NCI-H2227 treated with DMSO at 0.1 percent for 48 hours (cell line): ENCODE data around the gene FIS1.
A peak's percentile ranks its signal among the peaks of the same experiment; 100 is the strongest.

Source experiments
- DNase-seq: peaks from one replicate; lab custom pipeline; 2025; lab: John Stamatoyannopoulos, UW

FIS1 gene

DNA sequence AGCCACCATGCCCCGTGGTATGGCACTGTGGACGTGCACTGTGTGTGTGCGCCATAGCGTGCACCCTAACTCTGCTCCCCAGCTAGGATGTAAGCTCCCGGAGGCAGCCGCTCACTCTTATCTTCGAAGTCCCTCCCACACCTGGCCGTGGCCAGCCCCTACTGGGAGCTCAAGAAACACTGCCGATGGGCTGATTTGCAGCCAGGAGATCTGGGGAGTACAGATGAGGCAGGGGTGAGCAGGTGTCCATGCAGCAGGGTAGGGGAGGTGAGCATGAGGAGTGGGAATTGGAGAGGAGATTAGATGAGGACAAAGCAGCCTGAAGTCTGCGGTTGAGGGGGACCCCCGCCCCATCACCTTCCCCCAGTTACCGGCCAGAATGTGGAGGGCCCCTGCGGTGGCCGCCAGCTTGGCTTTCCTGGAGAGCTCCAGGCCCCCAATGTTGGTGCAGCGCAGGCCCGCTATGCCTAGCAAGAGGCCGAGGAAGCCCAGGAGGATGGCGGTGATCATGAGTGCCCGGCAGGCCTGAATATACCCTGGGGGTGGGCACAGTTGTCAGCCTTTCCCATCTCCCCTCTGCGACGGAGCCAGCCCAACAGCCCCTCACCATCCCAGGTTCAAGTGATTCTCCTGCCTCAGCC, 10.9 kb downstream of the FIS1 start:
- DNase-seq, result no peak

DNA sequence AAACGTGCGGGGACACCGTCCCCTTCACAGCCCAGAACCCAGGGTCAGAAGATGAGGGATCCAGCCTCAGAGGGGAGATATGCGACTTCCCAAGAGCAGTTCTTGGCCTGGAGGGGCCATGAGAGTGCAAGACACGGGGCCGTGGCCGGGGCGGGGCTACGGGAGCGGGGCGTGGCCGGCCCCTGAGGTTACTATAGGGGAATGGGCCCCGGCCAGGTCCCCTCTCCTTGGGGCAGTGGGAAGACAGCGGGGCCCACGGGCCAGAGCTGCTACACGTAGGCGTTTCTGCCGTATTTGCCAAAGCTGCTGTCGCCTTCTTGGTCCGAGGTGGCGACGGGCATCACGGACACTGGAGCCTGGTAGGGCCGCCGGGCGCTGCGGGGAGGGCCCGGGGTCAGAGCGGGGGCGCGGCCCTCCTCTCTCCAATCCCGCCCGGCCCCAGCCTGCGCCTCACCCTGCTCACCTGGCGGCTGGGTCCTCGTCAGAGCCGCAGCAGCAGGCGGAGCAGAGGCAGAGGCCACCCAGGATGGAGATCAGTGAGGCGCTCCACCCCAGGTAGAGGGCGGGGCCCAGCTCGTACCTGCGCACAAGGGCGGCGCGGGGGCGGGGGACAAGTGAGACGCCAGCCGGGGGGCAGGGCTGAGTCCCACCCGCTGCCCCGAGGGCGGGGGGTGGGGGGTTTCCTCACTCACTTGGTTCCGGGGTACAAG, 12.6 kb downstream of the FIS1 start:
- no peak for DNase-seq

DNA sequence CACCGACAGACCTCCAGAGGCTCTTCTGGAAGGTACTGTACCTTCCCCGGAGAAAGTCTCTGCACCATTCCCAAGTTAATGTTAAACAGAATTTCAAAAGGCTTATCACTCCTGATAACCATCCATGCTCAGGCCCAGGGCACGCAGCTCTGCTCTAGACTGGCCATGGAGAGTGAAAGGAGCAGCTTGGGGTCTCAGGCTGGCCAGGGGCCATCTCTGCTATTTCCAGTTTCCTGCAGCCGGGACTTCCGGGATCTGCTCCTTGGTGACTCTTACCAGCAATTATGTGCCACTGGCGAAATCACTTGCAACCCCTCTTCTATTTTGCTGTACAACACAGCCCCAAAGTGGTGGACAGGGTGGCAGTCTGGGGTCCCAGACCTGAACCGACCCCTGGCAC, 13.2 kb downstream of the FIS1 start:
- DNase-seq, result no peak

DNA sequence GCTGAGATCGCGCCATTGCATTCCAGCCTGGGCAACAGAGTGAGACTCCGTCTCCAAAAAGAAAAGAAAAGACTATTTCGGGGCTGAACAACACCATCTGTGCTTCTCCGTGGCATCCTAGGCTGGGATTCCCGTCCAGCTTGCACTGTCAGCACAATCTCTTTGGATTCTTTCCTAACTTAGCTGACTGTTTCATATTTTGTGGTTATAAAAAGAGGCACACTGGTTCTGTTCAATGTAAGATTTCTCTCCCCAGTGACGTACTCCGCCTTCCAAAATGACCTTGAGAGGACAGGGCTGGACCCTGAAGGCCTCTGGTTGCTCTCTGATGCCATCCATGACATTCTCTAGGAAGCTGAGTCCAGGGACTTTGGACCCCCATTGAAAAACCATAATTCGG, 18.2 kb downstream of the FIS1 start:
- DNase-seq, result no peak

DNA sequence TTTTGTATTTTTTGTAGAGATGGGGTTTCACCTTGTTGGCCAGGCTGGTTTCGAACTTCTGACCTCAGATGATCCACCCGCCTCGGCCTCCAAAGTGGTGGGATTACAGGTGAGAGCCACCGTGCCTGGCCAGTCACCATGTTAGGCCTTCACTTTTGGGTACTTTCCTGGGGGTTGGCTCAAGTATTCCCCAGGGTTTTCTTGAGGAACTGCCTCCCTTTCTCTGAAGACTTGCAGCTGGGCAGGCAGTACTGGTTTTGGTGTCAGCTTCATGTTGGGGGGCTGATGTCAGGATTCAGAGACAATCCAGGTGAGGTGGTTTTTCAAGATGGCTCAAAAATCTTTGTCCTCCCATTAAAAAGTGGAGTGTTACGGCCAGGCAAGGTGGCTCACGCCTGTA, 19.2 kb downstream of the FIS1 start:
- no peak for DNase-seq

DNA sequence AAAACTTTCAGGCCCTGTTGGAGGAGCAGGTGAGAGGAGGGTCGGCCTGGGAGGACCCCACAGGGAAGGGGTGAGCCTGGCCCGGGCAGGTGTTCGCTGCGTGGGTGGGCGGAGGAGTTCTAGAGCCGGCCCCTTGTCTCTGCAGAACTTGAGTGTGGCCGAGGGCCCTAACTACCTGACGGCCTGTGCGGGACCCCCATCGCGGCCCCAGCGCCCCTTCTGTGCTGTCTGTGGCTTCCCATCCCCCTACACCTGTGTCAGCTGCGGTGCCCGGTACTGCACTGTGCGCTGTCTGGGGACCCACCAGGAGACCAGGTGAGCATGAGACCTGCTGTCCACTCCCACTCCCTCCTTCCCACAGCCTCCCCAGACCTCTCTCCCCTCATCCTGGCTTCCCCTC, 21.4 kb downstream of the FIS1 start:
- no peak for DNase-seq

DNA sequence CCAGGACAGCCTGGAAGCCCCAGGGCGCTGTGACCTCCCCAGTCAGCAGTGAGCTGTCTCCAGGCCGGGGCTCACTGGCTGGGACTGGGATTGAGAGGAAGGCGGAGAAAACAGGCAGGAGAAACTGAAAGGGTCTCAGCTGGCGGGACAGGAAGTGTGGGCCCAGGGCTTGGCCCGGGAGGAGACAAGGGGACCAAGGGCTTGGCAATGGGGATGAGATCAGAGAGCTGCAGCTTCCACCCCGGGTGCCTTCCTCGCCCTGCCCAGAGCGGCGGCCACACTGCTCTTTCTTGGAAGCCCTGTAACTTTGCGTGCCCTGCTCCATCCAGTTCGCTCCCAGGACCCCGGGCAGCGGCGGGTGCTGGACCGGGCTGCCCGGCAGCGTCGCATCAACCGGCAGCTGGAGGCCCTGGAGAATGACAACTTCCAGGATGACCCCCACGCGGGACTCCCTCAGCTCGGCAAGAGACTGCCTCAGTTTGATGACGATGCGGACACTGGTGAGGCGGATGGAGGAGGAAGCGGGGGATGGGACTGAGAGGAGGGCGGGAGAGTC, 22.5 kb downstream of the FIS1 start:
- no peak for DNase-seq

DNA sequence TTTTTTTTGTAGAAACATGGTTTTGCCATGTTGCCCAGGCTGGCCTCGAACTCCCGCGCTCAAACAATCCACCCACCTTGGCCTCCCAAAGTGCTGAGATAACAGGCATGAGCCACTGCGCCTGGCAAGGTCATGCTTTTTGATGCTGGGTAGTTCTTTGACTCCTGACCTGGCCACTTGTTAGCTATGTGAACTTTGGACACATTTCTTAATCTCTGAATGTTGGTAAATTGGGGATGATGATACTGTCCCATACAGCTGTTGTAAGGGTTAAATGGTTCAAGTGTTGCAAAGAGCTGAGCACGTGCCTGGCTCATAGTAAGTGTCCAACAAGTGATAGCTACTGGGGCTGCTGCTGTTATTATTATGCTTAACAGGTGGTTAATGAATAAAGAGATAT, 24.6 kb downstream of the FIS1 start:
- DNase-seq, result no peak

DNA sequence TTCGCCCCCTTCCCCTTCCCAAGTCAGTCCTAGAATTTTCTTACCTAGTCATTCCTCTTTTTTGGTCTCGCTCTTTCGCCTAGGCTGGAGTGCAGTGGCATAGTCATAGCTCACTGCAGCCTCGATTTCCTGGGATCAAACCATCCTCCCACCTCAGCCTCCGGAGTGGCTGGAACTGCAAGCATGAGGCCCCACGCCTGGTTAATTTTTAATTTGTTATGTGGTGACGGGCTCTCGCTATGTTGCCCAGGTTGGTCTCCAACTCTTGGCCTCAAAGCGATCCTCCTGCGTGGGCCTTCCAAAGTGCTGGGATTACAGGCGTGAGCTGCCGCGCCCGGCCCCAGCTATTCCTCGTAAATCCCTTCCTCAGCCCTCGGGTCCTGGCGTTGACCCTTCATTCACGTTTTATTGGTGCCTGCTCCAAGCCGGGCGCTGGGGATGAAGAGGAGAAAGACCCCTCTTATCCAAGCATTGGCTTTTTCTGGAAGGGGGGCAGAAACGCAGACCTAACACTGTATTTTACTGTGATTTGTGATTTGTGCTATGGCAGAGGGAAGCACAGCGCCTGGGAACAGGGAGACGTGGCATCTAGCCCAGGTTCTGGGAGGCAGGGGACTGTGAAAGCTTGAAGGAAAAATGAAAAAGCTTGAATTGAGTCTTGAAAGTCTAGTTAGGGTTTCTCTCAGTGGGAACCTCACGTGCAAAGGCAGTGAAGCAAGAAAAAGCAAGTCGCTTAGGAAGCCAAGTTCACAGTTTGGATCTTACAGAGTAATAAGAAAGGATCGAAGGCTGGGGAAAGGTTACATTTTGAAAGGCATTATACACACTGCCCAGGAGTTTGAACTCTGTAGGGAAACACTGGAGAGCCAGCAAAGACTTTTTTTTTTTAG, 26.4 kb downstream of the FIS1 start:
- no peak for DNase-seq

DNA sequence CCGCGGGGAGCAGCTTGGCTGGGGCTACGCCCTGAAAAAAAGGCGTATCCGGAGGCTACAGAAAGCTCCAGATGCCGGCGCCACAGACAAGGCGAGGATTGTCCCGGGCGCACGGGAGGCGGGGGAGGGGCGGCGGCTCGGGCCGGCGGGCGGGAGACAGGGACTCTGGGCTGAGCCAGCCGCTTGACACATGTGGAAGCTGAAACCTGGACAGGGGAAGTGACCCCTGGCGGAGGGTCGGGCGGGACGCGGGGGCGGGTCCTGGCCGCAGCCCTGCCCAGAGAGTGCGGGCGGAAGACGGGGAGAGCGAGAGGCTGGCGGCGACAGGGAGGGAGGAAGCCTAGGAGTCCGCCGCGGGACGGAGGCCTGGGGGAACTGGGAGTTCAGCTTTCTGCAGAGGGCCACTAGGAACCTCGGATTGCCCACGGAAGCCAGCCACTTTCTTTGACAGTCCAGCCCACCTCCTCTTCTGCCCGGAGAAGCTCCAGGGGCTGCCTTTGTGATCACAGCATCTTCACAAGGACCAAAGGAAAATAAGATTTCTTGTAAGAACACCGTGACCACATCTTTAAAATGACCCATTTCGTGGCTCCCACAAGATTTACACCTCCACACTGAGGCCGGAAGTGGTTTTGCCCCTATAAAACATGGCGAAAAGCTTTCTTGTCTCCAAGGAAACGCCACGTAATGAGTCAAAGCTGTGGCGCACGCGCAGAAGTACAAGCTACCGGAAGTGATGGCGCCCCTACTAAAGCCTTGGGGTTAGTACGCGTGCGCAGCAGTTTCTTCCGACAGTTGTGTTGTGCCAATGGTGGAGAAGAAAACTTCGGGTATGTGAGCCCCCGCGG, 27.3 kb downstream of the FIS1 start, which contains the start of the genes PLOD3 and ZNHIT1:
Gene PLOD3, minus strand, starts transcription at position 194 of the 848 bp plus-strand sequence. CDS start 307 bp downstream, outside the sequence.
Gene ZNHIT1, plus strand, starts transcription at position 778 of the 848 bp plus-strand sequence. Its CDS starts 31 bp downstream, at position 809.
- DNase-seq, result peak; percentile 99

DNA sequence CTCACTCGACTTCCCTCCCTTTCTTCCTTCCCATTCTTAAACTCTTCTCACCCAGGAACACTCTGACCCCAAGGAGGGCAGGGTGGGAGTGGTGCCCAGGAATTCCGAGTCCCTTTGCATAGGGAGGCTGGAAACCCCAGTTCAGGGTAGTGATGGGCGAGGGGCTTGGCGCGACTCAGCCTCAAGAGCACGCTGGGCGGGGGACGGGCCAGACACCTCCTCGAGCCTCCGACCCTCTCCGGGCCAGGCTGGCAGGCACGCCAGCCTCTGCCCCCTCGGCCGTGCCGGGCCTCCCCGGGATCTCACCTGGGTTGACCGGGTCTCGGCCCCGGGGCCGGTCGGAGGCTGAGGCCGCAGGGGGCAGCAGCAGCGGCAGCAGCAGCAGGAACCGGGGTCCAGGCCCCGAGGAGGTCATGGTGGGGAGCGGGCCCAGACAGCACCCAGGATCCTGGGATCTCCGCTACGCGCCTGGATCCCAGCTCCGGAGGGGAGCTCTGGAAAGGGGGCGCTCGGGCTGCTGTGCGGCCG, 28.0 kb downstream of the FIS1 start:
- peak; percentile 32 for DNase-seq

DNA sequence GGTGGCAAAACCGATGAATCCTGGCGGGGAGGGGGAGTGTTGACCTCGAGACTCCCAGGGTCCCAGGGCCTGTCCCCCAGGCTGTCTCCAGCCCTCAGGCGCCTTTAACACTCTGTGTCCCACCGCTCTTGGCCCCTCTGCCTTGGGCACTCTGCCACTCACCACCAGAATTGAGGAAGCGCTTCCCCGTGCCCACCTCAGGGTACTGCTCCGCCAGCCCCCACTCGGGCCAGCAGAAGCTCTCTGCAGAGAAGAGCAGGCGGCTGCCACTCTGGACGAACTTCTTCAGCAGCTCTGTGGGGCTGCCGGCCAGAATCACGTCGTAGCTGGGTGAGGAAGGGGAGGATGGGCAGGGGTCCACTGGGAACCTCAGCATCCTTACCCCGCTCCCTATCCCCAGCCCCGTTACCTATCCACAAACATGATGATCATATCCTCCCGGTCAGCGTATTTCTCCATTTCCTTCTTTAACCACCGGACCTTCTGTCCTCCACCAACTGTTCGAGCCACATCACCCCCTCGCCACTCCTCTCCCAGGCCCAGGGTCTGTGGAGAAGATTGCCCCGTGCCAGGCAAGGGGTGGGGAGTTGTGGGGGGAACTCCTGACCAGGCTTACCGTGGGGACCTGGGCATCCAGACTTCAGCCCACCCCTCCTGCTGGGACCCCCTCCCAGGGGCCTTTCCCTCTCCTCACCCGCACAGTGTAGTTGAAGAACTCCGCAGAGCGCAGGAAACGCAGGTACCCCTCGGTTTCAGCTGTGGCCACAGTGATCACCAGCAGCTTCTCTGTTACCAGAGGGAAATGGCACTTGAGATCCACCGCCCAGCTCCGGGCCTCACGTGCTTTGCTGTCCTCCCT, 28.7 kb downstream of the FIS1 start:
- no peak for DNase-seq

DNA sequence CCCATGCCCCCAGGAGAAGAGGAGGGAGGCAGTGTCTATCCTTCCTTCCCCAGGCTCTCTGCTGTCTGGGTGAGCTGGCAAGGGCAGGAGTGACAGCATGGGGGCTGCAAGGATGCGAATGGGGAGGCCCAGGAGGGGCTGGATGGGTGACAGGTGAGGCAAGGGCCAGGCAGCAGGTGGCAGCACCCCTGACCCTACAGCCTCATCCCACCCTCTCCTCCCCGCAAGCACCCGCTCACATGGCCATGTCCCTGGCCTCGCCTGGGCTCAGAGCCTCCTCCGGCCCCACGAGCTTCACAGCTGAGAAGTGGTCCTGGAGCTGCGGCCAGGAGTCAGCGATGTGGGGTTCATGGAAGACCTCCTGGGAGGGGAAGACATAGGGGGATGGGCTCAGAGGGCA, 32.9 kb downstream of the FIS1 start:
- no peak for DNase-seq

DNA sequence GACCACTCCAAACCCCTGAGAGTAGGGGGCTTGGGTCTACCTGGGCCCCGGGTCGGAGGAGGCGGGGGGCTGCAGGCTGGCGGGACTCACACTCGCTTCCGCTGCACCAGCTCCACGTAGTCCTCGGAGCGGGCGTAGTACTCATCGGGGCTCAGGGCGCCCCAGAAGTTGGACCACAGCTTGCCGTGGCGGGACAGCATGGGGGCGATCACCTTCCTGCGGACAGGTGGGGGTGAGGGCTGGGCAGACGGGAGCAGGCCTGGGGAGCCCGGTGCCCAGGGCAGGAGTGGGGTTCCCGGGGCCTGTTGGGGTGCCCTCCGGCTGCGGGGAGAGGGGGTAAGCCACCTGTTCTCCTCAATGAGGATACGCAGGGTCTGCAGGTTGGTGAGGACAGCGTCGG, 33.4 kb downstream of the FIS1 start:
- DNase-seq, result no peak

DNA sequence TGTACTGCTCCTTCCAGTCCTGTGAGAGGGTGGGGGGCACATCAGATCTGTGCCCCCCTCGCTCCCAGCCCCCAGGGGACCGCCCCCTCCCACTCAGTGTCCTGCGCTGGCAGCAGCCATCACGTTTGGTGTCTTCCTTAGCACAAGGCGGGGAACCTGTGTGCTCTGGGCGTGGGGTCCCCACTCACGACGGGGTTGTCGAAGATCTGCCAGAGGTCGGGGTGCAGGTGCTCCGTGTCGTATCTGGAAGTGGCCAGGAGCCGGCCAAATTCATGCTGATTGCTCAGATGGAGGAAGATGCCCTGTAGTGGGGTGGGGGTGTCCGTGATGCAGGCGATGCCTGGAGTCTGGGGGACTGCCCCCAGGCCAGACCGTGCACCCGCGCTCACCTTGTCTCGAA, 34.7 kb downstream of the FIS1 start:
- no peak for DNase-seq

DNA sequence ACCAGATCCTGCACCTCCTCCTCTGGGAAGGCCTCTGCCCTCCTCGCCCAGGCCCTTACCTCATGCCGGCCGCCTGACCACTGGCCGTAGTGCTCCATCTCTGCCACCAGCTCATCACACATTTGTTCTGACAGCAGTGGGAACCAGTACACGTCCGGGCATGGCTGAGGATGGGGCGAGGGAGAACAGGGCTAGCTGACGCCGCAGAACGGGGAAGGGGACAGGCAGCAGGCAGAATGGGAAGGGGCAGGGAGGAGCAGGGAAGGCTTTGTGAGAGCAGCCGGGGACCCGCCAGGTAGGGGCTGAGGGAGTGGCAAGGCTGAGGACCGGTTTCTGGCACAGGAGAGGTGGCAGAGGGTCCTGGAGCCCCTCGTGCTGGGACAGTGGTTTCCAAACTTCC, 36.1 kb downstream of the FIS1 start:
- DNase-seq, result no peak

DNA sequence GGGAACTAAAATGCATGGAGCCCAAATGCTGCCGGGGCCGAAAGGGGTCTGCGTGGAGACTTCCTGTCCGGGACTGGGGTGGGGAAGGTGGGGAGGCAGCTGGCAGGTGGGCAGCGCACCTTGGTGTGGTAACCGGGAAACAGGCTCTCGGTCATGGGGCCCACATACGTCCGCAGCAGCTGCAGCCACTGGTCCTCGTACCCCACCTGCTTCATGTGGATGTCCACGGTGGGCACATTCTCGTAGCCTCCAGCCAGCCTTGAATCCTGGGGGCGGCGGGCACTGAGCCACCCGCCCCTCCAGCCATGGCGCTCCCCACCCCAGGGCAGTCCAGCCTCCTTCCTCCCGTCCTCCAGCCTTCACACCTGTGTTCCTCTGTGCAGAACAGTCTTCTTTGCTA, 37.4 kb downstream of the FIS1 start:
- no peak for DNase-seq

DNA sequence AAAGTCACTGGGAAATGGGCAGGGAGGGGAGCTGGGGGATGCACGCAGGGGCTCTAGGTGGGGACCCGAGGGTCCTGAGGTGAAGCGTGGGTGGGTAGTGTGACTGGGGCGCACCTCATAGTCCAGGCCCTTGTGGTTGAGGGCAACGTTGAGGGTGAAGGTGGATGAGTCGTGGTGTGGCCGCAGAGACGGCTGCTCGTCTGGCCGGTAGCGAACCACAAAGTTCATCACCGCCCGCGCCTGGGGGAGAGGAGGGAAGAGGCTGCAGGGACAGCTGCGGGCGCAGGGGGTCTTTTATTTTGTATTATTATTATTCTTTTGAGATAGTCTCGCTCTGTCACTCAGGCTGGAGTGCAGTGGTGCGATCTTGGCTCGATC, 38.2 kb downstream of the FIS1 start:
- no peak for DNase-seq

DNA sequence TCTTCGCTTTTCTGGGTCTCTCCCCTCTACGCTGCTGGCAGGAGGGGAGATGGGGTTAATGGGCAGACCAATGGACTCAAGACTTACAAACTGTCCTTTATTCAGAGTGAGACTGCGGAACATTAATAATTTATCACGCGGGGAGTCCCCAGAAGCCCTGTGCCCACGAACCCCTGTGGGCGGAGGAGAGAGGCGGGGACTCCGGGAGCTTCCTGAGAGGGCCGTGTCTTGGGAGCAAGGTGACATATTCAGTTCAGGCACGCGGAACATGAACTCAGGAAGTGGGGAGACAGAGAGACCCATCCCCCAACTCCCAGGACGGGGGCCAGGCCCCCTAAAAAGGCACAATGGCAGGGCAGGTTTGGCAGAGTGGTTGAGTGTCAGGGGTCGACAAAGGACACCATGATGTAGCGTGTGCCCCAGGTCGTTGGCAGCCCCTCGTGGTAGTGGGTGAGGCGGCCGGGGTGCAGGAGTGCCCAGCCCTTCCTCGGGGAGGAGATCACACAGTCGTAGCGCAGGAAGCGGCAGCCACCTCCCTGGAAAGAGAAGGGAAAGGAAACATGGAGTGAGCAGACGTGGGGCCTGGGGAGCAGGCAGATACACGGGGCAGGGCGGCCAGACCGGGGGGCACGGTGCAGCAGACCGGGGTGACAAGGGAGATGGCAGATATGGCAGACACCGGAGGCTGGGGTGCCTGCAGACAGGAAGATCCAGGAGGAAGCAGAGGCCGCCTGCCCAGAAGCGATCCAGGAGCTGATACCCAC, 38.8 kb downstream of the FIS1 start:
- DNase-seq, result no peak
